ENCODE data around the gene SENP1. TPM values are rescaled to one million over a fixed set of nuclear protein-coding genes. Genes with fewer than 3 reads are reported as not detected.

Gene SENP1
- total and polyA plus RNA-seq, 2 donors (not counting 3 experiments of a cell fraction or from before 2014, with no cell fraction given): 9.9 to 20.5 TPM

DNA sequence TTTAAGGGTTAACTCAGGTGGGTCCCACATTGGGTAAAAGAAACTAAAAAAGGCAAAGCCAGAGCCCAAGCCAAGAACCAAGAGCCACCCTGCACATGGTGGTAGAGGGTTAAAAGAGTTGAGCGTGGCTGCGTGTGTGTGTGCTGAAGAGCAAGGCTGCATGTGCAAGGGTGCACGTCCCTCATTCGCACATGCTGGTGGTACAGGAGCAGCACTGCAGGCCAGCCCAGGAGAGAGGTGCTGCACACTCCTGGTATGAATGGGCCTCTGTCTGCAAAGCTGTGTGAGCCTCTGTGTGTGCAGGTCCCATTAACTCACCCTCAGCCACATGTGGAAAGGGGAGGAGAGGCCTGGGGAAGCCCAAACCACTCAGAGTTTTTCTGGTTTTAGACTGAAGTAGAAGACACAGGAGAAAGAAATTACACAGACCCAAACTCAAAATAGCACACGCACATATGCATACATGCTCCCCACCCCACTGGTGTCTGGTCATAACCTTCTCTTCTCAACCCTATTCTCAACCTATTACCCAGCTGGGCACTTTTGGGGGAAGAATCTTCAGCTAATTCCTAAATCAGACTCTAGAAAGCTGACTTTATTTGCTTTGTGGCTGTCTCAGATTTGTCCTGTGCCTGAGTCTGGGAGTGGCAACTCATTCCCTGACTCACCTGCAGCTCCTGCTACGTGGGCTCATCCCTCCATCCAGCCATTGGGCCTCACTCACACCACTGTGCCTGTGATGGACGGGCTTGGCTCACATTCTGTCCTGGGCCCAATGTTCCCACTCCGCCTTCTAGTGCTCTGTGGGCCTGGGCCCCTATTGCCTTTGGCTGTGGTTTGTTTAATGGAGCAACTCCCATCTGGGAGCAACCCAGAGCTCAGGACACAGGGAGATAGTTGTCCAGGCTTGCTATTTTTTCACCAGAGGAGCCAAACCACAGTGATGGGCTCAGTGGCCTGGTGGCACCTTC, 70.8 kb downstream of the SENP1 start:
- Histone ChIP-seq H3K4me2 (ENCODE audit: insufficient read depth, low read length) (no peak overlapping the region), H3K4me3 (replicated peaks in 1 of 3; ENCODE audit: insufficient read depth in 1 of 3, low read depth in 1 of 3, low read length in 3 of 3) (no peak overlapping the region), H3K36me3 (ENCODE audit: control insufficient read depth in 2 of 2, extremely low read depth in 1 of 2, insufficient read depth in 2 of 2, low read length in 2 of 2) (no peaks in the 10 kb centered on the region), H3K4me1 (ENCODE audit: control insufficient read depth, extremely low read depth, insufficient read depth, low read length) (no peaks in the 10 kb centered on the region), H3K9me3 (replicated peaks; ENCODE audit: control insufficient read depth, insufficient read depth, low read length) (no peaks in the 10 kb centered on the region), H3K9ac (replicated peaks; ENCODE audit: extremely low read depth, insufficient read depth, low read length) (no peak overlapping the region), H3K79me2 (ENCODE audit: control insufficient read depth, insufficient read depth, low read length) (no peaks in the 10 kb centered on the region), H3K9me1 (replicated peaks; ENCODE audit: control insufficient read depth, extremely low read depth, insufficient read depth, low read length) (no peaks in the 10 kb centered on the region), H3K27me3 (ENCODE audit: control insufficient read depth in 2 of 2, insufficient read depth in 2 of 2, low read length in 2 of 2) (peaks cover 3 to 4% of the 10 kb centered on the region in 2 experiments), H3K27ac (ENCODE audit: insufficient read depth, low read depth, low read length) (no peak overlapping the region), H2AFZ (ENCODE audit: low read depth, low read length) (no peak overlapping the region), H4K20me1 (replicated peaks; ENCODE audit: control insufficient read depth, extremely low read depth, insufficient read depth, low read length) (no peaks in the 10 kb centered on the region)
- no TSS peak for BruUV-seq (replicated peaks)
- ChIA-PET CTCF (no interaction called here), POLR2A (no interaction called here)
- dilution Hi-C loops (cut with MboI; ENCODE audit: extremely low pct_ligation_motif_present, low sequenced_read_pairs) (no loop called here), intact Hi-C loops (cut with micrococcal nuclease) (no loop called here)
- TF ChIP-seq POLR2AphosphoS5 (IDR thresholded peaks at IDR 0.05; ENCODE audit: insufficient read depth, low read depth, low read length) (no peak), MAX (IDR thresholded peaks at IDR 0.05; ENCODE audit: insufficient read depth, insufficient read length) (no peak), FOS (IDR thresholded peaks at IDR 0.05; ENCODE audit: borderline replicate concordance, insufficient read depth, low read length) (no peak), CTCF (IDR thresholded peaks at IDR 0.05; ENCODE audit: extremely low read depth in 1 of 2, insufficient read depth in 1 of 2, low read depth in 1 of 2, low read length in 2 of 2) (no peak), EZH2 (IDR thresholded peaks at IDR 0.05; ENCODE audit: borderline replicate concordance, low read depth, low read length, severe bottlenecking) (no peak), GATA2 (IDR thresholded peaks at IDR 0.05; ENCODE audit: insufficient read depth, insufficient read length, low read depth, low read length) (no peak), JUN (IDR thresholded peaks at IDR 0.05; ENCODE audit: borderline replicate concordance, insufficient read depth, insufficient read length, low read depth) (no peak), POLR2A (IDR thresholded peaks at IDR 0.05; ENCODE audit: low read depth, low read length) (no peak), MYC (IDR thresholded peaks at IDR 0.05; ENCODE audit: low read depth, low read length) (no peak)
- FAIRE-seq: no peak
- DNase-seq (ENCODE audit: low read depth, low spot score): no peak
